Mucosa of descending colon (tissue), 3 donors: ENCODE data around the gene FHL3. TPM values are rescaled to one million over a fixed set of nuclear protein-coding genes. Genes with fewer than 3 reads are reported as not detected.

Source experiments
- ATAC-seq: fragments of 200-7000 bp; cut with Tn5 transposase; one replicate; pipeline ENCODE4 v1.9.1; 2020; ENCODE audit warnings: mild to moderate bottlenecking, moderate library complexity
- DNase-seq, 3 donors: peaks; one replicate each; pipeline ENCODE4 v3.0.0-alpha.2; 2020
- H3K36me3 ChIP-seq: fragments of 200-600 bp; one replicate; pipeline ENCODE4 v1.8.0; 2021; ENCODE audit warnings: low read depth, mild to moderate bottlenecking
- H3K4me1 ChIP-seq: fragments of 200-600 bp; one replicate; pipeline ENCODE4 v1.8.0; 2021; ENCODE audit warnings: low read depth, mild to moderate bottlenecking
- H3K4me3 ChIP-seq: fragments of 200-600 bp; one replicate; pipeline ENCODE4 v1.8.0; 2021; ENCODE audit warnings: mild to moderate bottlenecking
- H3K9me3 ChIP-seq: fragments of 200-600 bp; one replicate; pipeline ENCODE4 v1.8.0; 2021; ENCODE audit warnings: mild to moderate bottlenecking
- CTCF ChIP-seq: fragments of 200-600 bp; IDR thresholded peaks from one replicate; pipeline ENCODE4 v1.8.0; 2022; ENCODE audit warnings: antibody characterized with exemption, mild to moderate bottlenecking
- intact Hi-C, 2 donors: fragments of 100-400 bp; cut with DNase I in 1 of 2; cut with micrococcal nuclease in 1 of 2; formaldehyde crosslinking; loops; one replicate each; pipeline versions ENCODE4 v1.11.0 to v1.11.1; 2022; cut with DNase I, micrococcal nuclease
- total RNA-seq, 3 donors: library from RNA; stranded (reverse); fragmentation: NEBNext Ultra II Directional in 2 of 3; extraction: Animal tissue kit (Norgen Biotek cat#: 25700) in 2 of 3; gene quantifications; one replicate each; pipeline versions ENCODE4 v1.2.1 to v1.2.4, GENCODE V29; 2021 to 2023
- donor health status: DM: no; HTN: no; CAD: no; lungs with moderate emphysema.
- donor health status: DM: no; HTN: no; CAD: no.
- donor health status: DM: no; HTN: yes; CAD: no.

The FHL3 gene
- total RNA-seq, 3 donors from 2014 or later = 2.0 to 34.1 (median 8.7) TPM

- H3K4me3 ChIP-seq = no peak overlapping the region
- TF ChIP-seq CTCF = no peak
- peaks cover 11% of the 10 kb centered on the region for H3K4me1 ChIP-seq
- DNase-seq = no peak
- H3K36me3 ChIP-seq = no peaks in the 10 kb centered on the region
- no peak for ATAC-seq
- H3K9me3 ChIP-seq = no peaks in the 10 kb centered on the region
- intact Hi-C loops = loop anchor here in 1 of 2 donors (10.0 kb wide), 1 partner anchor 787 kb away; no protein-coding TSS in a partner anchor
These were observed 42.4 kb upstream of the FHL3 start for GRCh38 chr1:38047603-38048141.

GRCh38 chr1:38046884-38047602 lies 41.7 kb upstream of the FHL3 start:
- no peak for TF ChIP-seq CTCF
- Histone ChIP-seq H3K36me3 (no peaks in the 10 kb centered on the region), H3K9me3 (no peaks in the 10 kb centered on the region), H3K4me3 (no peak overlapping the region), H3K4me1 (peaks cover 11% of the 10 kb centered on the region)
- DNase-seq (peak; percentile 73 to 85 (median 80)), ATAC-seq (peak; percentile 91)
- intact Hi-C loops = loop anchor here in 1 of 2 donors (10.0 kb wide), 1 partner anchor 788 kb away; no protein-coding TSS in a partner anchor

GRCh38 chr1:38046333-38046883 lies 41.1 kb upstream of the FHL3 start, which contains the start of gene POU3F1:
TSS of gene POU3F1 (minus strand) at chr1:38046793. CDS start at chr1:38046743, 50 bp downstream.
- H3K36me3 ChIP-seq = no peaks in the 10 kb centered on the region
- intact Hi-C loops = loop anchor here in 1 of 2 donors (10.0 kb wide), 1 partner anchor 788 kb away; no protein-coding TSS in a partner anchor
- H3K9me3 ChIP-seq = no peaks in the 10 kb centered on the region
- peaks cover 11% of the 10 kb centered on the region for H3K4me1 ChIP-seq
- DNase-seq = peak in 1 of 3 donors; percentile 52
- no peak for TF ChIP-seq CTCF
- no peak within 1 kb of the TSS for H3K4me3 ChIP-seq
- ATAC-seq = no peak

- DNase-seq = peak in 1 of 3 donors; percentile 53
- no peak for TF ChIP-seq CTCF
- intact Hi-C loops = loop anchor here in 1 of 2 donors (10.0 kb wide), 1 partner anchor 789 kb away; no protein-coding TSS in a partner anchor
- H3K4me1 ChIP-seq = peaks cover 11% of the 10 kb centered on the region
- H3K4me3 ChIP-seq = no peak overlapping the region
- no peaks in the 10 kb centered on the region for H3K36me3 ChIP-seq
- H3K9me3 ChIP-seq = no peaks in the 10 kb centered on the region
- ATAC-seq = no peak
These were observed 40.4 kb upstream of the FHL3 start for GRCh38 chr1:38045401-38046332.
